ENCODE measurements around the gene MTCL1.

Gene MTCL1

DNA sequence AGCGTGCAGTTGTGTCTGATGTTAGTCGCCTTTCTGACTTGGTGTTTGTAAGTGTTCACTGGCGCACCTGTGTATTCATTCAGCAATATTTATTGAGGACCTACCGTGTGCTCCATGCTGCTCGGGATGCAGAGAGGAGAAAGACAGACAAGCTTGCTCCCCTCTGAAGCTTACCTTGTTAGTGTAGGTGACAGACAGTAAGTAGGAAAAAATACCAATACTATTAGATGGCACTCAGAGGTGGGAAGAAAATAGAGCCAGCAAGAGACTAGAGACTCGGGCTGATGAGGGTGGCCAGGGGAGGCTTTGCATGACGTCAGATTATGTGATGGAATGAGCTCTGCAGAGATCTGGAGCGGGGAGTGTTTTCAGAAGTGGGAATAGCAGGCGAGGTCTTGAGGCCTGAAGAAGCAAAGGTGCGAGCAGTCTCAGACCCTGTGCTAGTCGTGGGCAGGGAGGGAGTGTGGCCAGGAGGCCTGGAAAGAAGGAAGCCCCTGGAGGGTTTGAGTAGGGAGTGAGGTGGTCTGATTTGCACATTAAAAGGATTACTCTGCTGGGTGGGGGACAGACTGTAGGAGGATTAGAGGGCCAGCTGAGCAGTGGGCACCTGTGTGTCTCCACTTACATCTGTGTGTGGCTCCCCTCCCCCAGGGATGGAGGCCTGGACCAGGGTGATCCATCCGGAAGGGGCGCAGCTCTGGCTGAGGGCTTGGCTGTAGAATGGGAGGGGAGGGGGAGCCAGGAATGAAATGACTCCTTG lies 11.8 kb downstream of the MTCL1 start:
- TF ChIP-seq, protein P1, sequence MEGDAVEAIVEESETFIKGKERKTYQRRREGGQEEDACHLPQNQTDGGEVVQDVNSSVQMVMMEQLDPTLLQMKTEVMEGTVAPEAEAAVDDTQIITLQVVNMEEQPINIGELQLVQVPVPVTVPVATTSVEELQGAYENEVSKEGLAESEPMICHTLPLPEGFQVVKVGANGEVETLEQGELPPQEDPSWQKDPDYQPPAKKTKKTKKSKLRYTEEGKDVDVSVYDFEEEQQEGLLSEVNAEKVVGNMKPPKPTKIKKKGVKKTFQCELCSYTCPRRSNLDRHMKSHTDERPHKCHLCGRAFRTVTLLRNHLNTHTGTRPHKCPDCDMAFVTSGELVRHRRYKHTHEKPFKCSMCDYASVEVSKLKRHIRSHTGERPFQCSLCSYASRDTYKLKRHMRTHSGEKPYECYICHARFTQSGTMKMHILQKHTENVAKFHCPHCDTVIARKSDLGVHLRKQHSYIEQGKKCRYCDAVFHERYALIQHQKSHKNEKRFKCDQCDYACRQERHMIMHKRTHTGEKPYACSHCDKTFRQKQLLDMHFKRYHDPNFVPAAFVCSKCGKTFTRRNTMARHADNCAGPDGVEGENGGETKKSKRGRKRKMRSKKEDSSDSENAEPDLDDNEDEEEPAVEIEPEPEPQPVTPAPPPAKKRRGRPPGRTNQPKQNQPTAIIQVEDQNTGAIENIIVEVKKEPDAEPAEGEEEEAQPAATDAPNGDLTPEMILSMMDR (IDR thresholded peaks at IDR 0.05; ENCODE audit: low read depth, low read length): no peak
- no peak for DNase-seq (ENCODE audit: low read depth in 2 of 2)
- H3K4me3 ChIP-seq (replicated peaks in 1 of 2; ENCODE audit: low read depth in 2 of 2, low read length in 2 of 2): no peak overlapping the region

DNA sequence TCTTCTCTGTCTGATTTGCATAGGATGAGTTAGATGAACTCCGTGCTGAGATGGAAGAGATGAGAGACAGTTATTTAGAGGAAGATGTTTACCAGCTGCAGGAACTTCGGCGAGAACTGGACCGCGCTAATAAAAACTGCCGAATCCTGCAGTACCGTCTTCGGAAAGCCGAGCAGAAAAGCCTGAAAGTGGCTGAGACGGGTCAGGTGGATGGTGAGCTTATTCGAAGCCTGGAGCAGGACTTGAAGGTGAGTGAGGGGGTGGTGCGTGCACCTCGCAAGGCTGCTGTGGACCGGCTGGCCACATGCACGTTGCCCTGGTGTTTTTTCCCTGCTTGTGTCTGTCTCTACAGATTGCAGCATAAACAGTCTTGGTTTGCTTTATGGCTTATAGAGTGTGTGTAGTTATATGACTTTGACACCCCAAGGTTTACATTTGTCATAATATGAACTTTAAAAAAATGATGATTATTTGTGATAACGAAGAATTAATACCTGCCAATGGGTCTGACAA lies 13.1 kb downstream of the MTCL1 start:
- no peak for DNase-seq (ENCODE audit: low read depth in 2 of 2)
- TF ChIP-seq, protein P1 (IDR thresholded peaks at IDR 0.05; ENCODE audit: low read depth, low read length): no peak

DNA sequence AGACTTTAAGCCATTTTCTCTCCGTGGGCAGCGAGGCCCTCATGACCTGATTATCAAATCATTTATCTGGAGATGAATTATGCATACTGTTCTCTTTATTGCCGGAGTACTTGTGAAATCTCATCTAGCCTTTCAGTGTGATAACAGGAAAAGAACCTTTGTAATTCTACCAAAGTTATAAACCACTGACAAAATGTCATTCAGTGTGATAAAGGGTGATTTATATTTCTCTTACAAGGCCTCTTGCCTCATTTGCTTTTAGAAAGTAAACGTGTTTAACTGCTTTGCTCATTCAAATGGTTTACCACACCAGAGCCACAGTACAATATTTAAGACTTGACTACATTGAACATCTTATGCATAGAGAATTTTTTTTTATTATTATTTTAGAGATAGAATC lies 13.8 kb downstream of the MTCL1 start:
- no peak overlapping the region for H3K4me3 ChIP-seq (replicated peaks in 1 of 2; ENCODE audit: low read depth in 2 of 2, low read length in 2 of 2)
- DNase-seq (ENCODE audit: low read depth in 2 of 2): no peak
- TF ChIP-seq, protein P1 (IDR thresholded peaks at IDR 0.05; ENCODE audit: low read depth, low read length): no peak

More for the DNA sequence above, 13.1 kb downstream of the MTCL1 start:
- H3K4me3 ChIP-seq (replicated peaks in 1 of 2; ENCODE audit: low read depth in 2 of 2, low read length in 2 of 2): no peak overlapping the region

DNA sequence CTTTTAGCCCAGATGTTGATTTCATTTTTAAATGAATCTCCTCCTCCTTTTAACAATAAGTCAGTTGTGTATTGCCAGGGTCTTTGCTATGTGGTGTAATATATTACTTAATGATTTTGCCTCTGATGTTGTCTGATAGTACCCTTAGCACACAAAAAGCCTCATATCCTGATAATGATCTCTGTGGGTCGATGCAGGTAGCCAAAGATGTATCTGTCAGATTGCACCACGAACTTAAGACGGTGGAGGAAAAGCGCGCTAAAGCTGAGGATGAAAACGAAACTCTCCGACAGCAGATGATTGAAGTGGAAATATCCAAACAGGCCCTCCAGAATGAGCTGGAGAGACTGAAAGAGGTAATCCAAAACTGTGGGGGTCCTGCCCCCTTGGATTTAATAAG lies 14.8 kb downstream of the MTCL1 start:
- H3K4me3 ChIP-seq (replicated peaks in 1 of 2; ENCODE audit: low read depth in 2 of 2, low read length in 2 of 2): no peak overlapping the region
- no peak for DNase-seq (ENCODE audit: low read depth in 2 of 2)
- TF ChIP-seq, protein P1 (IDR thresholded peaks at IDR 0.05; ENCODE audit: low read depth, low read length): no peak

DNA sequence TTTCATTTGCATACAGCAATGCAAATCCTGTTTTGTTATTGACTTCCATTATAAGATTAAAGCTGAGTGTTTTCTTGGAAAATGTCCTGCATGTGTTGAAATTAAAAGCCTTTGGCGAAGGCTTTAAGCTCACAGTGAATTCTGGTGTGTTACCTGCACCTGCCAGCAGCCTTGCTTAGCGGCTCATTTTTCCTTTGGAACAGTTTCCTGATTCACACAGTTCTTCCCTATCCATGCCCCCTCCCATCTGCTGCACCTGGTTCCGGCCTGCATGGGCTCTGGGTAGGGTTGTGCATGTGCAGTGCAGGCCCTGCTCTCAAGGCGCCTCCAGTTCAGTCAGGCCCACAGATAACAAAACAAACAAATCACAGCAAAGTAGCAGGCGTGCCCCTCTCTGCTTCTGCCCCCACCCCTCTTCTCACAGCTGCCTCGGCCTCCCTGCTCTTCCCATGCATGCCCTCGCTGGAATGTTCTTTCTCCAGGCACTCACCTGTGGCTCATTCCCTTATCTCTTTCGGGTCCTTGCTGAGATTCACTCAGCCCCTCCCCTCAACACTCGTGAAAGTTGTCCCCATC lies 15.8 kb downstream of the MTCL1 start:
- no peak overlapping the region for H3K4me3 ChIP-seq (replicated peaks in 1 of 2; ENCODE audit: low read depth in 2 of 2, low read length in 2 of 2)
- TF ChIP-seq, protein P1 (IDR thresholded peaks at IDR 0.05; ENCODE audit: low read depth, low read length): no peak
- DNase-seq (ENCODE audit: low read depth in 2 of 2): no peak

DNA sequence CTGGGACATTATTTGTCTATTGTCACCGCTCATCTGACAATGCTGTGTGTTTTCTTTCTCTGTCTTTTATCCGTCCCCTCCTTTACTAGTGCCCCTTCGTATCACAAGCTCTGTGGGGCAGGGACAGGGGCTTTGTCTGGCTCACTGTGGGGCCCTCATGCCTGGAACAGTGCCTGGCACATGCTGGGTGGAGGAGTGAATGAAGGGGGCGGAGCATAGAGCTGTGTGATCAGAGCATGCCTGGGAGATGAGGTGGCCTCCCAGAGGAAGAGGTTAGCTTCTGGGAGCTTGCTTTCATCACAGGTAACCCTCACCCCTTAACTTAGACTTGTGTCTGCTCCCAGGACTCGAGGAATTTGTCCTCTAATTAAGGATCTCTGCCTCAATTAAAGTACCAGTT lies 16.4 kb downstream of the MTCL1 start:
- TF ChIP-seq, protein P1 (IDR thresholded peaks at IDR 0.05; ENCODE audit: low read depth, low read length): no peak
- DNase-seq (ENCODE audit: low read depth in 2 of 2): peak; percentile 44 to 68
- no peak overlapping the region for H3K4me3 ChIP-seq (replicated peaks in 1 of 2; ENCODE audit: low read depth in 2 of 2, low read length in 2 of 2)

Data from cardiac fibroblast (primary cell).